Coronary artery (tissue), 2 donors: ENCODE results near the gene CAPN14.
A peak's percentile ranks its signal among the peaks of the same experiment; 100 is the strongest.

Experiments
- DNase-seq: peaks from one replicate; pipeline ENCODE4 v3.0.0-alpha.2; 2017; ENCODE audit warnings: low spot score
- H3K27ac ChIP-seq, 2 donors: fragments of 200-600 bp; sonication (generic); one replicate each; pipeline ENCODE4 v1.5.1; 2016 to 2019
- H3K4me3 ChIP-seq: fragments of 200-600 bp; sonication (generic); 2 replicates; pipeline ENCODE4 v1.5.1; 2016; ENCODE audit warnings: mild to moderate bottlenecking, moderate library complexity
- TF ChIP-seq, protein P1 (sequence below): fragments of 200-600 bp; sonication (generic); IDR thresholded peaks from one replicate; pipeline ENCODE4 v1.5.1; 2019; ENCODE audit warnings: antibody characterized with exemption

The CAPN14 gene

DNA sequence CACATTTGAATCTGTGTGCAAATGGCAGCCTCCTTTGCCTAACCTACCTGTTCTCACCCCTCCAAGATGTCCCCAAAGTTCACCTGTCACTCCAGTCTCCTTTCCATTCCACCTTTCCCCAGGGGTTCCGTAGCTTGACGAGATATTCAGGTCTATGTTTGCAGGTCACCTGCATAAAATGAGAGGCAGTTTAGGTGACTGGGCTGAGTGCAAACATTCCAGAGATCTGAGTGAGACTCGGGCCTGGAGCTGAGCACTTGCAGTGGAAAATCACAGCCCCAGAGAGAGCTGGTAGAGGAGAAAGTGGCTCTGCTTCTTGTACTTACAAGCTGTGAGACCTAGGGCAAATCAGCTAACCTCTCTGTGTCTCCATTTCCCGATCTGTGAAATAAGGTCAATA, 20.1 kb downstream of the CAPN14 start:
- Histone ChIP-seq H3K4me3 (no peak overlapping the region), H3K27ac (no peak overlapping the region)
- TF ChIP-seq, protein P1, sequence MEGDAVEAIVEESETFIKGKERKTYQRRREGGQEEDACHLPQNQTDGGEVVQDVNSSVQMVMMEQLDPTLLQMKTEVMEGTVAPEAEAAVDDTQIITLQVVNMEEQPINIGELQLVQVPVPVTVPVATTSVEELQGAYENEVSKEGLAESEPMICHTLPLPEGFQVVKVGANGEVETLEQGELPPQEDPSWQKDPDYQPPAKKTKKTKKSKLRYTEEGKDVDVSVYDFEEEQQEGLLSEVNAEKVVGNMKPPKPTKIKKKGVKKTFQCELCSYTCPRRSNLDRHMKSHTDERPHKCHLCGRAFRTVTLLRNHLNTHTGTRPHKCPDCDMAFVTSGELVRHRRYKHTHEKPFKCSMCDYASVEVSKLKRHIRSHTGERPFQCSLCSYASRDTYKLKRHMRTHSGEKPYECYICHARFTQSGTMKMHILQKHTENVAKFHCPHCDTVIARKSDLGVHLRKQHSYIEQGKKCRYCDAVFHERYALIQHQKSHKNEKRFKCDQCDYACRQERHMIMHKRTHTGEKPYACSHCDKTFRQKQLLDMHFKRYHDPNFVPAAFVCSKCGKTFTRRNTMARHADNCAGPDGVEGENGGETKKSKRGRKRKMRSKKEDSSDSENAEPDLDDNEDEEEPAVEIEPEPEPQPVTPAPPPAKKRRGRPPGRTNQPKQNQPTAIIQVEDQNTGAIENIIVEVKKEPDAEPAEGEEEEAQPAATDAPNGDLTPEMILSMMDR: no peak
- peak; percentile 14 for DNase-seq

DNA sequence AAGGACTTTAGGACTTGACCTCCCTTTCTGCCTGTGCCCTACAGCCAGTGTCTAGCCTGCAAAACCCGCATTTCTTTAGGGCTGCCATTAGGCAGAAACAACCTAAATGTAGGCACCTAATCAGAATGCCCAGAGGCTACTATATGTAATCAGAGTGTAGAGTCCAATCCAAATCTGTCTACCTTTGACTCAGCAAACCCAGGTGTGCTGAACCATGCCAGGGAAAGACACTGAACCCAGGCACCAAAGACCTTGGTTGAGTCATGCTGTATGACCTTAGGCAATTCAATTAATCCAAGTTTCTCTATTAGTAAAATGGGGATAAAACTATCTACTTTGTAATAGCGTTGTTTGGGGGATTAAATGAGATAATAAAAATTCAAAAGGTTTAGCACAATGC, 20.7 kb downstream of the CAPN14 start:
- Histone ChIP-seq H3K4me3 (no peak overlapping the region), H3K27ac (no peak overlapping the region)
- TF ChIP-seq, protein P1: no peak
- no peak for DNase-seq

- H3K4me3 ChIP-seq: no peak overlapping the region
- peak; percentile 43 for DNase-seq
- TF ChIP-seq, protein P1: no peak
- H3K27ac ChIP-seq: no peak overlapping the region
Observed at GRCh38 chr2:31193806-31194205, 23.5 kb downstream of the CAPN14 start.

GRCh38 chr2:31192851-31193392, 24.4 kb downstream of the CAPN14 start:
- no peak overlapping the region for H3K4me3 ChIP-seq
- no peak overlapping the region for H3K27ac ChIP-seq
- DNase-seq: peak; percentile 45
- TF ChIP-seq, protein P1: no peak

GRCh38 chr2:31192396-31192795, 24.9 kb downstream of the CAPN14 start:
- peak; percentile 46 for DNase-seq
- TF ChIP-seq, protein P1: no peak
- Histone ChIP-seq H3K4me3 (no peak overlapping the region), H3K27ac (no peak overlapping the region)

GRCh38 chr2:31191931-31192330, 25.4 kb downstream of the CAPN14 start:
- no peak overlapping the region for H3K27ac ChIP-seq
- TF ChIP-seq, protein P1: no peak
- H3K4me3 ChIP-seq: no peak overlapping the region
- peak; percentile 46 for DNase-seq

DNA sequence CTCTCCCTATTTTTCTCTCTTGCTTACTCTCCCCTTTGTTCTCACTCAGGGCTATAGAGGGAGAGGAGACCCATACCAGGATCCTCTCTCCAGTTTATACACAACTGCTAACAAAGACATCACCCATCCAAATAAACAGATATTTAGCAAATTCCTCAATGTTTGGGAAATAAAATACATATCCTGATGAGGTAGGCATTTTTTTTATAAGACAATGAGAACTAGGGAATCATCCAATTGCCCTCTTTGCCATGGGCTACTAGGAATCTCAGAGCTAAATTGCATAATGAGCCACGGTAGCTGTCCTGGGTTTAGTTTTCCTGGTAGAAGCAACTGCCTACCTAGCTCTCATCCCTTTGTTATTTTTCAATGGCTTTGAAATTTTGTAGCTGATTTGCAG, 27.1 kb downstream of the CAPN14 start:
- Histone ChIP-seq H3K4me3 (no peak overlapping the region), H3K27ac (no peak overlapping the region)
- DNase-seq: no peak
- TF ChIP-seq, protein P1: no peak
